GM21526 (cell line): ENCODE results near the gene TRIM28.
A peak's percentile ranks its signal among the peaks of the same experiment; 100 is the strongest.
"Not testable (repeated sequence)": the region's sequence is repeated elsewhere in the genome, so short reads cannot be mapped to it uniquely, and the experiment has no call there.

Experiments used
- ATAC-seq: cut with Tn5 transposase; IDR thresholded peaks from one replicate; pipeline ENCODE4 v1.9.1; 2021; ENCODE audit warnings: moderate library complexity; ENCODE audit not compliant: unreplicated experiment, low FRiP score

TRIM28 gene

DNA sequence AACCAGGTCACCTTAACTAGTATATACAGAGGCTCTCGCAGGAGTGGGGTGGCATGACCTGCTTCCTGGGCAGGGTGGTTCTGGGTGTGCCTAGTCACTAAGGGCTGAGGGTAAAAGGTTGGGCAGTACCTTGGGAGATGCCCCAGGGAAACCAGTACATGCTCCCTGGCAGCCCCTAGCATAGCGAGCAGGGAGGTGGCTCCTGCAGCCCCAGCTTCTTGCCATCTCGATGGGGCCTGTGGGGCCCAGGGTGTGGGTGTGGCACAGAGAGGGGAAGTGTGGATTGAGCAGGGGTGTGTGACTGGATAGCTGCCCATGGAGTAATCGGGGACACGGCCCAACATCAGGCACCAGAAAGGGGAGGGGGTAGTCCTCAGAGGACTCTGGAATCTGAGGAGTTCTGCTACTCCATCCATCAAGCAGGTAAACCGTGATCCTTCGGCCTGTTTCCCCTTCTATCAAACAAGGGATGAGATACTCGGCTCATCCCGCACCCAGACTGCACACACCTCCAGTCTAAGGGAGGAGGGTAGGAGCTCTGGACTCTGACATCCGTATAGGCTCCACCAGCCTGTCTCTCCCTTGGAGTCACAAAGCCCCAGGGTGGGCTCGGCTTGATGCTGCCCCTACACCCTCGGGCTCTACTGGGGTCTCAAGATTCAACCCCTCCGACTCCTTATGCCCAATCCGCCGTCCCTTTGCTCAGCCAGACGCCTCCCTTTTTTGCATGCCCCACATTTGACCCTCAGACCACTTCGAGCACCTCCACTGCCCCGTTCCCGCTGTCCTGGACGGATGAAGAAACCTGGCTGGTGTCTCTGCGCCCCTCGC lies 25.4 kb upstream of the TRIM28 start:
- no peak for ATAC-seq

DNA sequence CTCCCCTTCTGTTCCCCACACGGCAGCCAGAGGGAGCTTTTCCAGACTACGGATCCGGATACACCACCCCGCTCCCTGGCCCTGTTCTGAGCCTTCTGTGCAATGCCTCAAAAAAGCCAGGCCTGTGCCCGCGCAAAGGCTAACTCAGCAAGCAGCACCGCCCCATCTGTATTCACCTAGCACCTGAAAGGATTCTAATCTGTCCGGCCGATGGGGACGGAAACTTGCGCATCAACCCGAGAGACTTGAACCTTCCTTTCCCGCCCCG lies 24.8 kb upstream of the TRIM28 start:
- ATAC-seq: no peak

DNA sequence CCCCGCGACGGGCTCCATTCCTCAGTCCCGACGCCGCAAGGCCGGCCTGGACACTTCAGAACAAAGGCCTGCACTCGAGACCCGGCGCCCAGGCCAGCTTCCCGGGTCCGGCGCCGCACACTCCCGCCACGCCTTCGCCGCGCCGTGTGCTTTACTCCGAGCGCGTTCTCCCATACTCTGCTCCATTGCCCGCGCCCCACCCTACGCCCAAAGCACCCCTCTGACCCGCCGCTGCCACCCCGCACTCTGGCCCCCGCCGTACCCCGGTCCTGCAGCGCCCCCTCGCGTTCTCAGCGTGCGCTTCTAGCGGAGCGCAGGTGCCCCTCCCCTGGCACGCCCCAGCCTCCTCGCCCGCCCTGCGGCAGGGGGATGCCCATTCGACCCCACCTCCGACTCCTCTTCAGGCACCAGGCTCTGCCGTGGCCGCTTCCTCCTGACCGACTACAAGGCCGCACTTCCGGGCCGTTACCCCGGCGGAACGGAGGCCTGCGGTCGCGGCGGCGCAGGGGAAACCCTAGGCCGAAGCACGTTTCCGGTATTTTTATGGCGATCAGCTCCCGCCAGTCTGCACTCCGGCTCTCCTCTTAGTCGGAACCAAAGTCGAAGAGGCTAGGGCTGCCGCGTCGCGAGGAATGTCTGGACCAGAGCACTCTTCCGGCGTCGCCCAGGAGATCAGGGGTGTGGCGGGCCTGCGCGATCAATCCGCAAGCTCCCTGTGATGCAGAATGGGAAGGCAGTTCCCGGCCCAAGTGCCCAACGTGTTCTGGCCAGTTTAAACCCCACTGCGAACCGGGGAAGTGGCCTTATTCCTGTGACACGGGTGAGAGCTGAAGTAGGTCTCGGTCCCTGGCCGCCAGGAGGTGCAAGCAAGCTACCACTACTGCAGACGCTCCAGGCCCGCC lies 24.3 kb upstream of the TRIM28 start, which contains the start of gene ZBTB45:
Gene ZBTB45 (minus strand): TSS at position 456 of the 902 bp plus-strand sequence. CDS start 2,137 bp downstream, outside the sequence.
- ATAC-seq: peak; percentile 76

DNA sequence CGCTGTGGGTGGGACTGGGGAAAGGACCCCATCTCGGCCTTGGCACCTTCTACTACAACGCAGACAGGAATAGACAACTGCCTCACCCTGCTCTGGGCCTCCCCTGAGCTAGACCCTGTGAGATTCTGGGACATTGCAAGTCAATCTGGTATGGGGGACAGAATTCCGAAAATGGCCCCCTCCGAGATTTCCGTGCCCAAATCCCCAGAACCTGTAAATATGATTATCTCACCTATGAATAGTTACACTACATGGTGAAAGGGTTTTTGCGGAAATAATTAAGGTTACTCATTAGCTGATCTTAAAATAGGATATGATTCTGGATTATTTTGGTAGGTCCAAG lies 23.6 kb upstream of the TRIM28 start:
- no peak for ATAC-seq

DNA sequence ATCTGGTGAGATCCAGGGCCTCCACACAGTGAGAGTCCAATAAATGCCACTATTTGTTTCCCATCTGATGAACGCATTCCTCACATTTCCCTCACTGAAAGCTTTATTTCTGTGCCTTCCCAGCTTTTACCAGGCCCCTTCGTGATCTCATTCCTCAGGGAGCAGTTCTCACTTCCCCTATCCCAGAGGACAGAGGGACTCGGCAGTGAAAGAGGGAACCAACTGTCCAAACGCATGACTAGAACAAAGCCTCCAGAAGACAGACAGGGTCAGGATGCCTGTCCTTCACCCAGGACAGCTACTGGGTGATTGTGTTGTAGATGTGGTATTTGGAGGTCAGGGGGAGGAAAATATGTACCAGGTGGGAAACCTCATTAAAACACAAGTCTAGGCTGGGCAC lies 22.2 kb upstream of the TRIM28 start:
- no peak for ATAC-seq

DNA sequence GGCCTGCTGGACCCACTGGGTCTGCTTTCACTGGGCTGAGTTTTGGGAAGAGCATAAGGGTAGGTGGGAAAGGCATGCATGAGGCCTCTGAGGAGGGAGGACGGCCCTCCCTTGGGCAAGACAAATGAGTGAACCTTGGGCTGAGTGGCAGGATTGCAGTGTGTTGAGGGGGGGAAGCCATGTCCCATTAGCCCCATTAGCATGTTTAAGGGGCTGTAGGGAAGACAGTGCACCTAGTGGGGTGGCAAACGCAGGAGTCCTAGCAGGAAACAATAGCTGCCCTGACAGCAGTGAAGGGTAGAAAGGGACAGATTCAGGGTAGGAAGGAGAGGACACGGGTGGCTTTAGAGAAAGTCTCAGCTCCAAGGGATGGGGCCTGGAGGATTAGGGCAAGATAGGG lies 21.2 kb upstream of the TRIM28 start:
- ATAC-seq: no peak

DNA sequence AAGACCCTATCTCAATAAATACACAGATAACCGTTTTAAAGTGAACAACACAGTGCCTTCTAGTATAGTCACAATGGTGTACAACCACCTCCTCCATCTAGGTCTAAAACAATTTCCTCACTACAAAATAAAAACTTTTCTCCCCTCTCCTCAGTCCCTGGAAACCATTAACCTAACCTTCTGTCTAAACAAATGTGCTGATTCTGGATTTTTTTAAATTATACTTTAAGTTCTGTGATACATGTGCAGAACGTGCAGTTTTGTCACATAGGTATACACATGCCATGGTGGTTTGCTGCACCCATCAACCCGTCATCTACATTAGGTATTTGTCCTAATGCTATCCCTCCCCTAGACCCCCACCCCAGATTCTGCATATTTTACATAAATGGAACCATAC lies 14.5 kb upstream of the TRIM28 start:
- ATAC-seq: no peak

DNA sequence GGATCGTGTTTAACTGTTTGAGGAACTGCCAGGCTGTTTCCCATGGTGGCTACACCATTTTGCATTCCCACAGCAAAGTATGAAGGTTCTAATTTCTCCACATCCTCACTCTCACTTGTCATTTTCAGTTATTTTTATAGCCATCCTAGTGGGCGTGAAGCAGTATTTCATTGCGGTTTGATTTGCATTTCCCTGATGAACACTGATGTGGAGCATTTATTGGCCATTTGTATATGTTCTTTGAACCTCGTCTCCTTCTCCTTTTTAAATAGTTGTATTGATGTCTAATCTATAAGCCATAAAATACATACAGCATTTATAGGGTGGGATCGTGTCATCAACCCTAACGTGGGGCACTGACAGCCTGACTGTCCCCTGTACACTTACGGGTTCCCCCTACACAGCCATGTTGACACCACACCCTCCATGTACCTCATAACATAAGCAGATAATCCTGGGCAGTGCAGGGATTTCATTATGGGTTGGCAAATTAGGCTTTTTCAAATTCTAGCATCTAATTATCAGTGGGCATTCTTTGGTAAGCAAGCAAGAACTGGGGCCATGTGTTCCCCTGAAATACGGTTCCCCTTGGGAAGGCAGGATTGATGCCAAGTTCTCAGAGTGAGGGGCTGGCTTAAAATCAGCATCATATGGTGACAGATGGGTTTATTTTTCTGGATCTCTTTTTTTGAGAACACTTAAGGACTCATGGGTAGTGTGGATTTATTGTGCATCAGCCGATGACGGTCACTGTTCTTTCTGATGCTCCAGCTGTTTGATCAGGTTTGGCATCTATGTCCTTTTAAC lies 12.6 kb upstream of the TRIM28 start:
- no peak for ATAC-seq

DNA sequence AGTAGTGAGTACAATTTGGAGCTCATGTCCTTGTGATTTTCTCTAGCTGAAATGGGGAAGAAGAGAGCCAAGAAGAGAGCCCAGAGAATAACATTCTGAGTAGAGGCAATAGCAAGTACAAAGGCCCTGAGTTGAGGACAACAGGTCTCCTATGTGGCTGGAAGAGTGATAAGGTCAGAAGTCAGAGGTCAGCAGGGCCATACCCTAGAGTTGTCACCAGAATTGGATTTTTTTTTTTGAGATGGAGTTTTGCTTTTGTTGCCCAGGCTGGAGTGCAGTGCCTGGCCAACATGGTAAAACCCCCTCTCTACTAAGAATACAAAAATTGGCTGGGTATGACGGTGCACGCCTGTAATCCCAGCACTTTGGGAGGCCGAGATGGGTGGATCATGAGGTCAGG lies 8.0 kb upstream of the TRIM28 start:
- no peak for ATAC-seq

DNA sequence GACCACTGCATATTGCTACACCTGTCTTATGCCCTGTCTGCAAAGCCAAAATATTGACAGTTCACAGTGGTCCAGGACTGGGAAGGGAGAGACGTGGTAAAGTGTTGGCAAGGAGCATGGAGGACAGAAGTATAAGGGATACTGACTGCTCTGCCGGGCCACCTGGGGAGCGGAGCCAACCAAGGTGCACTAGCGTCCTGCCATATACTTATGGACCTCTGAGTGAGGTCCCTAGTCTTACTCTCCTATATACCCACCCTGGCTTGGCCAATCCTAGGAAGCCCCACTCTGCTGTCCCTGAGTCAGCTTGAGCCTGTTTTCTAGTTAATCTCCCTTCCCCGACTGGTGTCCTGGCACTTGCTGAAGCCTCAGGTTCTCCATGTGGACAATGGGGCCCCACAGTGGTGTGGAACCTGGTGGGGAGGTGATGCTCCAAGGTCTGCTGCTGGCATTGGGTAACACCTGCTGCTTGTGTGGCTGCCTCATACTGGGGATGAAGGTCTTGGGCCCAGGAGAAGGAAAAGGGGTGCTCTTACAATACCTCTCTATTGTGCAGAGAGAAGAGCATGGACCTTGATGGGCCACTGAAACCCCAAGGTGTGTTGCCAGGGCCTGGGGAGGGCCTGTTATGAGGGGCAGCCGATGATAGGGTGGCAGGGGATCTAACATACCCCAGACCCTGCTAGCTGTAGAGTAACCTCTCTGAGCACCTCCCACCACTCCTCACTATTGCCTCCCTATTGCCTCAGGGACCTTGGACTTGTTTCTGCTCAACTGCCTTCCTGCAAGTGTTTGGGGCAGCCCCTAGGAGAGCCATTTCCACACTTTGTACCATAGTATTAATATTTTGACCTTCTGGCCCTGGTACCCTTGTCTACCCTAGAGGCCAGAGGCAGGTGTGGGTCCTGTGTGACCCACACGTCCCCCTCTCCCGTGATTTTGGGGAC lies 6.7 kb upstream of the TRIM28 start:
- ATAC-seq: no peak

DNA sequence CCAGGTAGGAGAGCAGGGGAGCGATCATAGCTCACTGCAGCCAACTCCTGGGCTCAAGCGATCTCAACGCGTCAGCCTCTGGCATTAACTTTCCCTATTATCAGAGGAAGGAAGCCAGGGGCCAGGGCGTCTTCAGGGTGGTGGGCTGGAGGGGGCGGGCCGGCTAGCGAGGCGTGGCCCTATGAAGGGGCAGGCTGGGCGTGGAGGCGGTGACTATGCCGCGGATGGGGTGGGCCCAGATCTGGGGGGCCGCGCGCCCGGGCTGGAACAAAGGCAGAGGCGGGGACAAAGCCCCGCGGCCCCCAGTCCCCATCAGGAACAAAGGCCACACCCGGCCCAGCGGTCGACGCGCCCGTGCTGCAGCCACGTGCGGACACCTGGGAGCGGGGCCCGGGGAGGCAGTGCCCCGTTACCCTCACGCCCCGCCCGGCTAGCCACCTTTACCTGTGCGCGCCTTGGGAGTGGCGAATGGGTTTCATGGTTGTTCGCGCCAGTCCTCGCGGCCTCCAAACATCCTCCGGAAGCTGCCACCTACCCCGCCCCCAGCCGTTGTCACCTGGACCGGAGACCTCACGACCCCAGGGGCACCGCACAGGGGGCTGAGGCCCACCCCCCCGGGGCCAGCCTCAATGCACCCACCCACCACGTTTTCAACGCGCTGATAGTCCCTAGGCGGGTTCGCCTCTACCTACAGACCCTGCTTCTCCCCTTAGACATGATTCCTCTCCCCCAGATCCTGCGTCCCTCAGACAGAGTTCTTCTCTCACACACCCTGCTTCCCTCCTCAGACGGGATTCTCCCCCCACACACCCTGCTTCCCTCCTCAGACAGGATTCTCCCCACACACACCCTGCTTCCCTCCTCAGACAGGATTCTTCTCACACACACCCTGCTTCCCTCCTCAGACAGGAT lies 5.4 kb upstream of the TRIM28 start:
- no peak for ATAC-seq

DNA sequence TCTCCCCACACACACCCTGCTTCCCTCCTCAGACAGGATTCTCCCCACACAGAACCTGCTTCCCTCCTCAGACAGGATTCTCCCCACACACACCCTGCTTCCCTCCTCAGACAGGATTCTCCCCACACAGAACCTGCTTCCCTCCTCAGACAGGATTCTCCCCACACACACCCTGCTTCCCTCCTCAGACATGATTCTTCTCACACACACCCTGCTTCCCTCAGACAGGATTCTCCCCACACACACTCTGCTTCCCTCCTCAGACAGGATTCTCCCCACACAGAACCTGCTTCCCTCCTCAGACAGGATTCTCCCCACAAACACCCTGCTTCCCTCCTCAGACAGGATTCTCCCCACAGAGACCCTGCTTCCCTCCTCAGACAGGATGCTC lies 4.7 kb upstream of the TRIM28 start:
- not testable (repeated sequence) for ATAC-seq

DNA sequence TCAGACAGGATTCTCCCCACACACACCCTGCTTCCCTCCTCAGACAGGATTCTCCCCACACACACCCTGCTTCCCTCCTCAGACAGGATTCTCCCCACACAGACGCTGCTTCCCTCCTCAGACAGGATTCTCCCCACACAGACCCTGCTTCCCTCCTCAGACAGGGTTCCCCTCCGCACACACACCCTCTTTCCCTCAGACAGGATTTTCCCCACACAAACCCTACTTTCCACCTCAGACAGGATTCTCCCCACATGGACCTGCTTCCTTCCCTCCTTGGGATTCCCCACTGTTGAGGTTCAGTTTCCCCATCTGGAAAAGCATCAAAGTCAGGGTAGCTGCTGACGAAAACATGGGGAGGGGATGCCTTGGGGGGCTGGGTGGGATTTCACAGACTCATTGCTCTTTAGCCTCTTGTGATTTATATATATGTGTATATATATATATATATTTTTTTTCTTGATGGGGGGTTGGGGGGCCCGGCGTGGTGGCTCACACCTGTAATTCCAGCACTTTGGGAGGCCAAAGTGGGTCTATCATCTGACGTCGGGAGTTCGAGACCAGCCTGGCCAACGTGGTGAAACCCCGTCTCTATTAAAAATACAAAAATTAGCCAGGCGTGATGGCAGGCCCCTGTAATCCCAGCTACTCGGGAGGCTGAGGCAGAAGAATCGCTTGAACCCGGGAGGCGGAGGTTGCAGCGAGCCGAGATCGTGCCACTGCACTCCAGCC lies 1.1 kb upstream of the TRIM28 start:
- not testable (repeated sequence) for ATAC-seq

DNA sequence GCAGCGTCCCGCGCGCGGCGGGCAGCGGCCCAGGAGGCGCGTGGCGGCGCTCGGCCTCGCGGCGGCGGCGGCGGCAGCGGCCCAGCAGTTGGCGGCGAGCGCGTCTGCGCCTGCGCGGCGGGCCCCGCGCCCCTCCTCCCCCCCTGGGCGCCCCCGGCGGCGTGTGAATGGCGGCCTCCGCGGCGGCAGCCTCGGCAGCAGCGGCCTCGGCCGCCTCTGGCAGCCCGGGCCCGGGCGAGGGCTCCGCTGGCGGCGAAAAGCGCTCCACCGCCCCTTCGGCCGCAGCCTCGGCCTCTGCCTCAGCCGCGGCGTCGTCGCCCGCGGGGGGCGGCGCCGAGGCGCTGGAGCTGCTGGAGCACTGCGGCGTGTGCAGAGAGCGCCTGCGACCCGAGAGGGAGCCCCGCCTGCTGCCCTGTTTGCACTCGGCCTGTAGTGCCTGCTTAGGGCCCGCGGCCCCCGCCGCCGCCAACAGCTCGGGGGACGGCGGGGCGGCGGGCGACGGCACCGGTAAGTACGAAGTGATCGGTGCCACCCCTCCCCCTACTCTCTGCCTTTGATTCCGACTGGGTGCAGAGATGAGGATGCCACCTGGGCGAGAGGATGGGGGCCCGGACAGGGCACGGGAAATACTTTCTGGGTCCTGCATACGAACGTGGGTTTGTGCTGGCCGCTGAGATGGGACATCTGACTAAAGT lies 874 bp downstream of the TRIM28 start:
- ATAC-seq: peak; percentile 35

DNA sequence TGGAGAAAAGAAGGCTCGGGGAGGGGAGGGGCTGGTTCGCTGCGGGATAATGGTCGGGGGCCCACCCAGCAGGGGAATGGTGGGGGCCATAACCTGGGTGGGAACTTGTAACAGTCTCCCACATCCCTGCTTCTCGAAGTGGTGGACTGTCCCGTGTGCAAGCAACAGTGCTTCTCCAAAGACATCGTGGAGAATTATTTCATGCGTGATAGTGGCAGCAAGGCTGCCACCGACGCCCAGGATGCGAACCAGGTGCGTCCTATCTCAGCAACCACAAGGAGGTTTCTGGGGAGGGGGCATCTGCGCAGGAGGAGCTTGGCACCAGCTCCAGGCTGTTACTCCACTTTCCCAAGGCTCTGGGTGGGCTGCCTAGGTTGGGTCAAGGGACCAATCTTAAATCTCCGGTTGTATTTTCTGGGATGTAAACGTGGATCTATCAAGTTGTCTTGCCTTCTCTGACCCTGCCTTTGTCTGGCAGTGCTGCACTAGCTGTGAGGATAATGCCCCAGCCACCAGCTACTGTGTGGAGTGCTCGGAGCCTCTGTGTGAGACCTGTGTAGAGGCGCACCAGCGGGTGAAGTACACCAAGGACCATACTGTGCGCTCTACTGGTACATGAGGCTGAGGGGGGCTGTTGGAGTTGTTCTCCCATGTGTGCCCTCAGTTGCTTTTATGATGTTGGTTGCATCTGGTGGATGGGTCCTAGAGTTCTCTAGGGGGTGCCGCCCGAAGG lies 1.6 kb downstream of the TRIM28 start:
- no peak for ATAC-seq

DNA sequence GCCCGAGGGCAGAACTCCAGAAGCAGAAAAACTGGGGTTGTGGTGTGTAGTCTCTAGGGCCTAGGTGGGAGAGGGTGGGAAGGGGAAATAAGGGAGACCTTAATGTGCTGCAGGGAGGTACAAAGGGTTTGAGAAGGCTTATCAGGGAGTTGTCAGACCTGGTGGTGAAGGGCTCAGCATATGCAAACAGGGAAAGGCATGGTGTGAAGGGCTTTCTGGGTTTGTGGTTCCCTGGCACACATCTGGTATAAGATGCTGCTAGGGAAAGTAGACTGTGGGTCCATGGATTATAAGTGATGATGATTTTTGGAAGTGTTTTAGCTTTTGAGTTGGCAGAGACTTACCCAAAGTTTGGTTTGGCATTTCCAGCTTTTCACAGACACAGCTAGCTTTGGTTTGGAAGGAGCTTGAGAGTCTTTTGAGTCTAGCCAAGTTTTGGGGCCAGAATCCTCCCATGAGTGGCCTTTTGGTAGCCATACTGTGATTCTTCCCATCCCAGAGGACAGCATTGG lies 2.2 kb downstream of the TRIM28 start:
- ATAC-seq: no peak
